Fibroblast of lung (primary cell): ENCODE results near the gene PSEN1.
A peak's percentile ranks its signal among the peaks of the same experiment; 100 is the strongest.

Source experiments
- CTCF ChIP-seq, 2 donors: IDR thresholded peaks in 1 of 2; conservative IDR thresholded peaks in 1 of 2; 1 replicate in 1 of 2; 2 replicates in 1 of 2; pipeline ENCODE4 v1.5.1; 2011 to 2012; ENCODE audit warnings: low read length in 2 of 2, control low read depth in 1 of 2, inconsistent platforms in 1 of 2, low read depth in 1 of 2, mild to moderate bottlenecking in 1 of 2
- EZH2 ChIP-seq: IDR thresholded peaks from 2 replicates; pipeline ENCODE4 v1.5.1; 2012; ENCODE audit warnings: low read length, control low read depth, mild to moderate bottlenecking; ENCODE audit errors: missing control alignments

- TF ChIP-seq CTCF (conservative IDR thresholded peaks at IDR 0.05 in 1 of 2, IDR thresholded peaks at IDR 0.05 in 1 of 2; ENCODE audit: low read depth in 1 of 2, low read length in 2 of 2) (no peak), EZH2 (peak; percentile 63)
Measured at GRCh38 chr14:73239393-73240241, 103.3 kb downstream of the PSEN1 start.
